SW480 (cell line): ENCODE measurements around the gene CNTNAP2.
A peak's percentile ranks its signal among the peaks of the same experiment; 100 is the strongest.
"Not testable (repeated sequence)": the region's sequence is repeated elsewhere in the genome, so short reads cannot be mapped to it uniquely, and the experiment has no call there.

Source experiments
- DNase-seq: peaks from one replicate; pipeline ENCODE4 v3.0.0-alpha.2; 2016; ENCODE audit warnings: low spot score

CNTNAP2 gene

DNA sequence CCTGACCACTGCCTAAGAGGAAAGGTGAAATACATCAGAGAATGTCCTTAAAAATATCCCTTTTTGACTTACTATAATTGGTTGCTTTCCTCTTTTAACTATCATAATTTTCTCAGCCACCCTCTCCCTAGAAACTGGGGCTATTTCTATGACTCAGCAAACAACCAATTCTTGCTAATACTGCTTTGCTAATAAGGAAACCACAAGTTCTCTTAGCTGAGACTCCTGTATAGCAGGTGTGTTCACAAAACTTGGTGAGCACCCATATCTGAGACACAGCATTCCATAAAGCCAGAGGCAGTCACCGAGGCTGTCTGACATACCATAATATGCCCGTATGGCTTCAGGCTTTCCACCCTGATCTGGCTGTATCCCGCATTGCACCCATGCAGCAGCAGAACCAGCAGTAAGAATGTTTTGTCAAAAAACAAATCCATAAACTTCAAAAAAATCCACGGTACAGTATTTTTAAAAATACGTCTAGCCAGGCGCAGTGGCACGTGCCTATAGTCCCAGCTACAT is 2282.3 kb downstream of the CNTNAP2 start:
- no peak for DNase-seq

DNA sequence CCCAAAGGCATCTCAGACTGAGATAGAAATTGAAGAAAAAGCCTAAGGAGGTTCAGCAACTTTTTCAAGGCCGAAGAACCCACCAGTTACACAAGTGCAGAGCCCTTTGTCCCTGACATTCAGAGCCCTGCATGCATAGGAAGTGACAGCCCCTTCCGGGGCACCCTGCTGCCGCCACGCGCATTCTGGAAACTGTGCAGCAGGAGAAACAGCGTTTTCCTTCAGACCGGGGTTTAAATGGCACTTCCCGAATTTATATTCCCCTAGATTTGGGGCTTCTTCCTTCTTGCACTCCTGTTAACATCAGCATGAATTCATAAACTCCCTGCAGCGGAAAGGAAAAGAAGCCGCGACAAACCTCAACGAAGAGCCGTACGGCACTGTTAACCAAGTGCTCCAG is 2283.5 kb downstream of the CNTNAP2 start:
- DNase-seq: no peak

DNA sequence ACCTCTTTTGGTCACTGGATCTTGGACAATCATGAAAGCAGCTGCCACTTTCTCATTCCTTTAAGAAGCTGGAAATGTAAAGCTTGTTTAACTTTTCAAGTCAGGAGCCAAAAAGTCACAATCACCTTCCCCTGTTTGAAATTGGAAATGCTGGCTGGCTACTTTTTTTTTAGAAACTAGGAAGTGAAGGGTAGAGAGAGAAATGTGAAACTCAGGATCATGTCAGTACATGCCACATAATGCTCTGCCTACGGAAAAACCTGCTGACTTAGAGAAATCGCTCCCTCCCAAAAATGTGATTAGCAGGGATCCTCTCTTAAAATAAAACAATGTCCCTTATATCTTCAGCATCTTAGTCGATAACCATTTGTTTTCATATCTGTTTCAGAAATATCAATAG is 2285.6 kb downstream of the CNTNAP2 start:
- no peak for DNase-seq

DNA sequence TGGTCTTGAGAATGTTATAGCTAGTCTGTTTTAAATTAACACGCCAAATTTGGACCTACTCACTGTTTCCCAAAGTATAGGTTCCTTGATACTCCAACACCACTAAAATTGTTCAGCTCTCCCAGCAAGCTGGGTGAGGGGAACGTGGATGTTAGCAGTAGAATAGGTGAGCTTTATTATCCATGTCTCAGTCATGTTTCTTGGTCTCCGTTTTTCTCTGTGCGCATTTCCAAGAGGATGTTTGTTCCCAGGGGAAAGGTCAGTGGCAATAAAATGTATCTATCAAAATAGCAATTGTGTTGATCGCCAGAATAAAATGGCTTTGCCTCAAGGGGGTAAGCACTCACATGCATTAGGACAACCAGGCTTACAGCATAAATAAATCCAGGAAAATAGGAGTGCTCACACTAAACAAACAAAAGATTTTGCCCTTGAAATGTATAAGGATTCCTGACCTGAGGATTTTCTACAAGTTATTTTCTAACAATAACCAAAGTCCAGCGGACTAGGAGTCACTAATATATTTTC is 2286.9 kb downstream of the CNTNAP2 start:
- no peak for DNase-seq

DNA sequence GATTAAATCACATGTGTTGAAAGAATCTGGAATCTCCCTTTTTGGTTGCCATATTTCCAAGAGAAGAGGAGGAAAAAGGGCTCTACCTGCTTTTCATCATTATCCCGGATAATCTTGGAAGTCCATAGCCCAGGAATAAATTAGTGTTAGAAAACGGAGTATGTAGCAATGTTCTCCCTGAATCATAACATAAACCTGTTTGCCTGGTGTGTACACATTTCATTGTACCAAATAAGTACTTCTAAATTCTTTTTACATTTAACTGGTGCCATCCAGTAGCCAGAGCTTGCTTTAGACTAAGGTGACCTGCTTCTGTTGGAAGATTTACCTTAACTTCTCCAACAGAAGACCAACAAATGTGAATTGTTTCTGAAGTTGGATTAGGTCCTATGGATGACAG is 2291.7 kb downstream of the CNTNAP2 start:
- DNase-seq: no peak

DNA sequence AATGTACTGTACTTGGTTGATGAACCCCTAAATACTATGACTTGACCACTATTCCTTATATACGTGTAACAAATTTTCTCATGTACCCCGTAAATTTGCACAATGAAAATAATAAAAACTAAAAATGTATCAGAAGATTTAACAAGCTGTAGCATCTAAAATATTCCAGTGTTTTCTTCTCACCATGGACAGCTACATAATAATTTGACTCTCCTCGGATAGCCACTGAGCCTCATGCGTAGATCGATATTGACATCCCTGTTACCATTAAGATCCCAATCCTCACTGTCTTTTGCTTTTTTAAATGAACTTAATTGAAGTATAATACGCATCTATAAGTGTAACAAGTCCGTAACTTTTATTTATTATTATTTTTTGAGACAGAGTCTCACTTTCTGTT is 2294.3 kb downstream of the CNTNAP2 start:
- no peak for DNase-seq

DNA sequence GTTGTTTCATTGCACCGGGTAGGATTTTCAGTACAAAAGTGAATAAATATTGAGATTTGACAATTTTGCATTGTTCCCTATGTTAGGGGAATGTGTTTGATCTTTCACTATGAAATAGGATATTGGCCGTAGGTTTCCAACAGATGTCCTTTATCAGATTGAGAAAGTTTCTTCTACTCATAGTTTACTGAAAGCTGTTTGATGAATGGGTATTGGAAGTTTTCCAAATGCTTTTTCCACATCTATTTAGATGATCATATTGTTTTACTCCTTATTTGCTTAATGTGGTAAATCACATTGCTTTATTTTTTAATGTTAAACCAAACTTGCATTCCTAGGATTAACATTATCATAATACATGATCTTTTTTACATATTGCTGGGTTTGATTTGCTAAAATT is 2296.1 kb downstream of the CNTNAP2 start:
- DNase-seq: no peak

DNA sequence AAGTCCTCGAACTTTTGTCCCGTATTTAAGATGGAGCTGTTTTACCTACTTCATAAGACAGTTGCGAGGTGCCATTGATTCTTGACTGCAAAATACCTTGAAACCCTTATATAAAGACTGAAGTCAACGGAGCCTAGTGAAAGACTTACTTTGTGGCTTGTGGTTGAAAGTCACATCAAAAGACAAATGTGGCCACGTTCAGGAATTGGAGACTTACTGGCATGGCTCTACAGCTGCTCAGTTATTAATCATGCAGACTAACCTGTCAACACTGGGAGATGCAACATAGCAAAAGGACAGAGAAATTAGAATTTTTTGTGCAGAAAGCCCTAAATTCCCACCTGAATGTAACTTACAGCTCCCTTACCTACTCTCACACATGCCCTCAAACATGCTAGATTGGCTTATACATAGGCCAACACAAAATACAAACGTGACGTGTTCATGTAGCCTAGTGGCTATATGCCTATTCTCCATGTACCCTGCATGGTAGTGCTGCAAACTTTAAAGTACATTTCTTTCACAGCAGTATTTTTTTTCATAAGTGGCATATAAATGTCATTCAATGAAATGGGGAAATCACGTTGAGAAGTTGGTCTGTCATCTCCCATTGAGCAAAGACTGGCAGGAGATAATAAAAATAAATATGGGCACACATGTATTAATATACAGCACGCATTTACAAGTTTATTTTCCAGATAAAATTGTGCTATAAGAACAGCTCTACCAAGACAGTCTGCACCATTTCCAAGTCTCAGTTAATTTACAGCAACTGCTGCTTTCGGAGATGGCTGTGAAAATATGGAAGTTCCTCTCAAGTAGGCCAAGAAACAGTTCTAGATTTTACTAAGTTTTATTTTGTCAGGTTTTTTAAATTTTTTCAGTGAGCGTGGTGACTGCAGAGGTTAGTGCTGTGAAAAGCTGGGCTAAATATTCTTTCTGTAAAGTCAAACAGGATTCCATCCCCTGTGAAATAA is 2303.5 kb downstream of the CNTNAP2 start:
- DNase-seq: peak; percentile 16

DNA sequence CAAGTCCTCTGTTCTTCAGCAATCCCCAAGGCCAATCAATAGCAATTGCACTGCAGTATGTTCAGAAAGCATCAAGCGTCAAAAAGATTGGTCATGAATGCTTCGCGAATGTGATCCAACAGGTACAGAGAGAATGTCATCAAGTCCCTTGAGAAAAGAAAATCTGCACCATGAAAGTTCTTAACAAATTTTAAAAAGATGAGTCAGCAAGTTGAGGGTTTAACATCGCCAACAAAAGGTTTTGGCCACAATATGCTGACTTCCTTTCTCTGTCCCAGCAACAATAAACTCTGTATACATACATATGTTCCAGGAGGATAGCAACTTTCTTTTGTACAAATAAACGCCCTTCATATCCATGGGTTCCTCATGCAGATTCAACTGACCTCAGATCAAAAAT is 2305.4 kb downstream of the CNTNAP2 start:
- no peak for DNase-seq

DNA sequence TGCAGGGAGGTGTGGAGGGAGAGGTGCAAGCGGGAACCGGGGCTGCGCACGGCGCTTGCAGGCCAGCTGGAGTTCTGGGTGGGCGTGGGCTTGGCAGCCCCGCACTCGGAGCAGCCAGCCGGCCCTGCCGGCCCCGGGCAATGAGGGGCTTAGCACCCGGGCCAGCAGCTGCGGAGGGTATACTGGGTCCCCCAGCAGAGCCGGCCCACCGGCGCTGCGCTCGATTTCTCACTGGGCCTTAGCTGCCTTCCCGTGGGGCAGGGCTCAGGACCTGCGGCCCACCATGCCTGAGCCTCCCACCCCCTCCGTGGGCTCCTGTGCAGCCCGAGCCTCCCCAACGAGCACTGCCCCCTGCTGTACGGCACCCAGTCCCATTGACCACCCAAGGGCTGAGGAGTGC is 2309.8 kb downstream of the CNTNAP2 start:
- not testable (repeated sequence) for DNase-seq

DNA sequence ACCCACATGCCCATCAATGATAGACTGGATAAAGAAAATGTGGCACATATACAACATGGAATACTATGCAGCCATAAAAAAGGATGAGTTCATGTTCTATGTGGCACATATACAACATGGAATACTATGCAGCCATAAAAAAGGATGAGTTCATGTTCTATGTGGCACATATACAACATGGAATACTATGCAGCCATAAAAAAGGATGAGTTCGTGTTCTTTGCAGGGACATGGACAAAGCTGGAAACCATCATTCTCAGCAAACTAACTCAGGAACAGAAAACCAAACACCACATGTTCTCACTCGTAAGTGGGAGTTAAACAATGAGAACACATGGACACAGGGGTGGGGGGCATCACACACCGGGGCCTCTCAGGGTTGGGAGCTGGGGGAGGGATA is 2314.1 kb downstream of the CNTNAP2 start:
- DNase-seq: not testable (repeated sequence)

DNA sequence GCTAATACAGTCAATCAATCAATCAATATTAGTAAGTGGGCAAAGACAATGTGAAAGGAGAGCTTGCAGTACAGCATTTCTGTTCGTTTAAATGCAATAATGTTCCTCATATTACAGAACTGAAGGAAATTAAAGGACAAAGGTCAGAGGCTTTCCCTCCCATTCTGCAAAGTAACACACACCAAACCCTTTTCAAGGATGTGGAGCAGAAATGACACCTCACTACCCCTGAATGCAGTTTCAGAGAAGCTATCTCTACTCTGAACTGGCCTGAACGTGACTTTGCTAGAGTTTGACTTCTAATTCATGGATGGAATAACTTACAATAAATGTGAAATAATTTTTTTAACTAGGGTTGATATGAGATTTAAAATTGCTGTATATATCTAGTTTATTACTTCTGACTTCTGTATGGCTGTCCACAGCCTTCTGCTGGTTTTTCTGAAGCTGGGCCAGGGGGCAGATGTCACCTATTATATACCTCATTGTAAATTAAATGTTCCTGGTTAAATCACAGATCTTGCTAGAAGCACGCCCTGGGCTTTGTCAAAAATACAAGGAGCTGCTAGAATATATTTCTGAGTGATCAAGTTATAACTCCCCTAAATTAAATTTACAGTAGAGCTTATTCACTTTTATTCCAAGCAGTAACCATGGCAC is 2317.1 kb downstream of the CNTNAP2 start:
- no peak for DNase-seq

DNA sequence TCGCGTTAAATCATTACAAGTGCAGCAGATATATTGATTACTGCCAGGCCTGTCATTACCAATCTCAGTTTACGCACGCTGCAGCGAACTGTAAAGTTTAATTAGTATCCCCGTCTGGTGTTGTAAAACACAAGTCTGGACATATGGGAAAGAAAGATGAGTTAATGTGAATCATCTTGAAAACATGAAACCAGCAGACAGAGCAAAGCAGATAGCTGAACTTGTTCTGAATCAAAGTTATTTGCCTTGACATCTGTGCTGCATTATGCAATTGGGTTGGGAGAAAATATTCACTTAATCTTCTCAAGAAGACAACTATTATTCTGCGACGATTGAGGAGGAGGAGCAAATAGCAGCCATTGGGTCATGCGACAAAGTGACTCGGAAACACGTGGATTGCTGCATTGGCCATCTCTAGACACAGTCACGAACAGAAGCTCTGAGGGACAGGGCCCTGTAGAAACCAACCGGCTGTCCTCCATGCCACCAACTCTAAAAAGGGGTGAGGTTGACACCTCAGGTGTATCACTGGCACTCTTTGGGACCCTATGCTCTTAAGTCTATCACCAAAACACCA is 2317.7 kb downstream of the CNTNAP2 start:
- no peak for DNase-seq

DNA sequence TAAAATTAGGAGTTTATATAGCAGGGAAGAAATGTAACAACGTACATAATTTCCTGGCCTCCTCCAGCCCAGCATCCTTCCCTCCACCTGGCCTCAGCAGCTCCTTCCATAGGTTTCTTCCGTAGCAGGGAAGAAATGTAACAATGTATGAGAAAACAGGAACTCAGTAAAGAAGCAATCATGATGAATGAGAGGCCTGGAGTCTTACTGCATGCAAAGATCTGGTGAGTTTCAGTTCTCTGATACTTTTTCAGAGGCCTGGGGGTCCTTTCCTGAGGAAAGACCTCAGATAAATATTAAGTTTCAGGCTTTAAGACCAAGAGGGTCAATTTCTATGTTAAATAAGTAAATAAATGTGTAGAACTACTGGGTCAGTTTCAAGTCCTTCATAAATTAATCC is 2318.3 kb downstream of the CNTNAP2 start:
- no peak for DNase-seq

DNA sequence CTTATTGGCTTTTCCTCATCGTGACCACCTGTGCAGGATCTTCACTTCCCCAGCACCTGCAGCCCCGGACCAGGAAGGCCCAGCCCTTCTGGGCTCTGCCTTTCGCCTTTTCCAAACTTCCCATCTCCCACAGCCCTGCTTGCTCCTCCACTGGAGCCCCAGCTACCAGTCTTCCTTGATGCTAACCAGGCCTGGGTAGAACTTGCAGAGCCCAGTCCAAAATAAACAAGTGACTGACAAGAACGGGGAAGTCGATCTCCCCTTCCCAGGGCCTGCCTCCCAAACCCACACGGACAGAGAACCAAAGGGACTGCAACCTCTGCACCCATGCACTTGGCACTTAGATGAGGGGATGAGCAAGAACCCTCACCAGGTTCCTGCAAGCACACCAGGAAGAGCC is 2319.1 kb downstream of the CNTNAP2 start:
- DNase-seq: no peak

DNA sequence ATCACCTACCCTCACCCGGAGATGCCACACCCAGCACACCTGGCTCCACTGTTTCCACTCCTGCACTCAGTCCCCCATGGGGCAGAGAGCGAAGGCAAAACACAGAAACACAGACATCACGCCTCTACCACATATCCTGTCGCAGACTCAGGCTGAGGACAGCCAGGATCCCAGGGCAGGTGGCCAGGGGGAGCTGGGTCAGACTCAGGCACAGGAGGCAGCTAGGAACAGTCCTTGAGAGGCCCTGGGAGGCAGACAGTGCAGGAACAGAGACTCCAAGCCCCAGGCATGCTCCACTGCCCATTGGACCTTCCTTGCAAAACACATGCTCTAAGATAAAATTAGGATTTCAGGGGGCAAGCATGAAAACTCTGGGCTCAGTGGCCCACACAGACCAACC is 2319.5 kb downstream of the CNTNAP2 start:
- DNase-seq: no peak

DNA sequence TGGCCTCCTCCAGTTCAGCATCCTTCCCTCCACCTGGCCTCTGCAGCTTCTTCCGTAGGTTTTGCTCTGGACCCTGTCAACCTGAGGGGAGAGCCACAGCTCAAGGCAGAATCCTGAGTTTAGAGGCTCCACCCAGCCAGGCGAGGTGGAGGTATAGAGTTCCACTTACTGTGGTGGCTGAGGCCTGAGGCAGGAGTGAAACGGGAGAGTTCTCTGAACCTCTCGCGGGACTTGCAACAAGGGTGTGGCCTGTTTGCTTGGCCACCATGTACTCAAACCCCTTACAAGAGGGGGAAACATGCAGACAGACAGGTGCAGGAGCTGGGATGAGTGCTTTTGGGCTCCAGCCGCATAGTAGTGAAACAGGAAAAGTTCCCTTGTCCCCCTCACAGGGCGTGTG is 2320.0 kb downstream of the CNTNAP2 start:
- no peak for DNase-seq

DNA sequence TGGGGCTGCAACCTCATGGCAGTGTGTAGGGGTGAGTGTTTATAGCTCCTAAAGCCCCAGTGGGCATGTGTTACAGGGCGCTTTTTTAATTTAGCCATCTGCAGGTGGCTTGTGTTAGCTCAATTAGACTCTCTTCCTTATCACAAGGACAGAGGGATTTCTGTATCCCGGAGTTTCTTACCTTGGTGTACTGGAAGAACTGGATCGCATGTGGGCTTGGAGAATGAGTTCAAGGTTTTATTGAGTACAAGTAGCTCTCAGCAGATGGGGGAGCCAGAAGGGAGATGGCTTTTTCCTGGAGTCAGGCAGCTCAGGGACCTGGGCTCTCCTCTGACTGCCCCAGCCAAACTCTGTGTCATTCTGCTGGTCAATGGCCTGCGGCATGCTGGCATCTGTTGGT is 2320.4 kb downstream of the CNTNAP2 start:
- no peak for DNase-seq

DNA sequence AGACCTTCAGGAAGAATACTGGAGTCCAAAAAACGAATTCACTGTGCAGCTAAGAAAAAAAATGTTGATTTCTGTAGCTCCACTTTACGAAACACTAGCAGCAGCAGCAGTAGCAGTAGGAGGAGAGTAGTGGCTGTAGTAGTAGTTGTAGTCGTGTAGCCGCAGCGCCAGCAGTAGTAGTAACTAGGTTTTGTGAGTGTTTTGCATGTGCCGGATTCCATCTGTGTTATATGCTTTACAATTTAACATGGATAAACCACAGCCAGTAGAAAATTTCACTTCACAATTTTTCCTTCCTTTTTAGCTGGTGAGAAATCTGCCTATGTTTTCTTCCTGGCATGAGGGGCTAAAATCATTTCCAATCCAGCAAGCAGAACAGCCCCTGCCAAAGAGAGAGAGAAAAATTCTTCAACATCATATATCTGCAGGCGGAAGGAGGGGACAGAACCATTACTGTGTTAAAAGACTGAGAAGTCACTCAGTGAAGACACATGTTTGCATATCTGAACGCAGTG is 2325.6 kb downstream of the CNTNAP2 start:
- DNase-seq: no peak

DNA sequence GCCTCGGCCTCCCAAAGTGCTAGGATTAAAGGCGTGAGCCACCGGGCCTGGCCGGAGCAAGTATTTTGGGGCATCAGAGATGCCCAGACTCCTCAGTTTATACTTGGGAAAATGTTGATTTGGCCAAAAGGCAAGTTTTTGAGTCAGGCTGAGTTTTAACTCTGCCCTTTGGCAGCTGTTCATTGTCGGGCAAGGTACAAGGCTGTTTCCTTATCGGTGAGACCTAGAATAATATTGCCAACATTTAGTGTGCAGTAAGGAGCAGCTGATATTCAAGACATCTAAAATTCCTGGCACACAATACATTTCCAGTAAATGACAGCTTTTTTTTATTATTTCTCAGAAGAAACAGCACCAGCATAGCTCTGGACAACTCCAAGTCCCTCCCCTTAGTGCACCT is 2326.3 kb downstream of the CNTNAP2 start:
- DNase-seq: no peak

DNA sequence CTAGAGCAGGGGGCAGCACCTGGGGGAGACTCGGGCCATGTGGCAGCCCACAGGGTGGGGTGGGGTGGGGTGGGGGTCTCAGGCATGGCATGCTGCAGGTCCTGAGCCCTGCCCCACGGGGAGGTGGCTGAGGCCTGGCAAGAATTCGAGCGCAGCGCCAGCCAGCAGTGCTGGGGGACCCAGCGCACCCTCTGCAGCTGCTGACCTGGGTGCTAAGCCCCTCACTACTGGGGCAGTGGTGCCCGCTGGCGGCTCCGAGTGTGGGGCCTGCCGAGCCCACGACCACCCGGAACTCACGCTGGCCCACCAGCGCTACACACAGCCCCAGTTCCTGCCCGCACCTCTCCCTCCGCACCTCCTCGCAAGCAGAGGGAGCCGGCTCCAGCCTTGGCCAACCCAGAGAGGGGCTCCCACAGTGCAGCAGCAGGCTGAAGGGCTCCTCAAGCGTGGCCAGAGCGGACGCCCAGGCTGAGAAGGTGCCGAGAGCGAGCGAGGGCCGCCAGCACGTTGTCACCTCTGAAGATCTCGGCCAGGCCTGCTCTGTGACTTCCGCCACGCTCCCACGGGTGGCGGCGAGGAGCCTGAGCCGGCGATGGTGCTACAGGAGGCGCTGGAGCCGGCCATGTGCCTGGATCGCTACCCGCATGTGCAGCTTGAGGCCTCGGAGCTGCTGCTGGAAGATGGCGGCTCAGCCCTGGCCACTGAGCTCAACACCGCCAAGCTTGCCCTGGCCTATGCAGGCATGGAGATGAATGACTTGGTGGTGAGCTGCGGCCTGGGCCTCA is 2328.9 kb downstream of the CNTNAP2 start:
- no peak for DNase-seq
